GM19455 (cell line): ENCODE data around the gene KCNJ14.
"Not testable (repeated sequence)": the region's sequence is repeated elsewhere in the genome, so short reads cannot be mapped to it uniquely, and the experiment has no call there.

ENCODE experiments used
- ATAC-seq: cut with Tn5 transposase; IDR thresholded peaks from one replicate; pipeline ENCODE4 v1.9.1; 2021; ENCODE audit not compliant: unreplicated experiment

KCNJ14 gene

DNA sequence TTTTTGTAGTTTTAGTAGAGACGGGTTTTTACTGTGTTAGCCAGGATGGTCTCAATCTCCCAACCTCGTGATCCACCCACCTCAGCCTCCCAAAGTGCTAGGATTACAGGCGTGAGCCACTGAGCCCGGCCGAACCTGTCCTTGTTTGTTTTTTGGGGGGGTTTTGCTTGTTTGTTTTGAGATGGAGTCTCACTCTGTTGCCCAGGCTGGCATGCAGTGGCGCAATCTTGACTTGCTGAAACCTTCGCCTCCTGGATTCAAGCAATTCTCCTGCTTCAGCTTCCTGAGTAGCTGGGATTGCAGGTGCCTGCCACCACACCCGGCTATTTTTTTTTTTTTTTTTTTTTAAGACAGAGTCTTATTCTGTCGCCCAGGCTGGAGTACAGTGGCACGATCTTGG, 31.3 kb downstream of the KCNJ14 start:
- ATAC-seq, result not testable (repeated sequence)

DNA sequence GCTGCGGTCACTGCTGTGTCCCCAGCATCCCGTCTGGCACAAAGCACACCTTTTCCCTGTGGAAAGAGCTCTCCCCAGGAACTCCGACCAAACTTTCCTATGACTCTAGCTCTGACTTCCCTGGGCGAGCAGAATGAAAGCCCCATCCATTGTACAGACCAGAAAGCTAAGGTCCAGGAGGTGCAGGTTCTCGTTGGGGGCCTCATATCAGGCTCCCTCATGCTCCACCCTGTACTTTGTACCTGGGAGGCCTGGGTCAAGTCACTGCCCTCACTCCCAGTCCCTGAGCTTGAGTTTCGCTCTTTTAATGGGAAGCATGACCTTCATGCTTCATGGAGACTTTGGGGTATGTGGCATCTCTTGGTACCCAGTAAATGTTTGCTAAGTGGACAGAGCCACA, 32.2 kb downstream of the KCNJ14 start:
- no peak for ATAC-seq

DNA sequence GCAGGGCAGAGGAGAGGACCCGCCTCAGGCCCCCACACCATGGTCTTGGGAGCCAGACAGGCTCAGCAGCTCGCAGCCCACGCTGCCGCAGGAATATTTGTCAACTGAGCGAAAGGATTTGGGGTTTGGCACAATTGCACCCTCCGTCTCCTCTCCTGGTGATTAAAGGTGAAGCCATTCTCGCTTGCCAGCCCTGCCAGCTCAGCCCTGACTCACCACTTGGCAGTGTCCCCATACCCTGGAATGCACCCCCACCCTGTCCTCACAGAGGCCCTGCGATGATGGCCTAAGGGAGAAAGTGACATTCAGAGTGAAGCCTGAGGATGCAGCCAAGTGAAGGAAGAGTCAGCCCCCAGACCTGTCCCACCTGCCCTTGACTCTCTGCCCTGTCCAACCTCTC, 32.6 kb downstream of the KCNJ14 start:
- no peak for ATAC-seq

DNA sequence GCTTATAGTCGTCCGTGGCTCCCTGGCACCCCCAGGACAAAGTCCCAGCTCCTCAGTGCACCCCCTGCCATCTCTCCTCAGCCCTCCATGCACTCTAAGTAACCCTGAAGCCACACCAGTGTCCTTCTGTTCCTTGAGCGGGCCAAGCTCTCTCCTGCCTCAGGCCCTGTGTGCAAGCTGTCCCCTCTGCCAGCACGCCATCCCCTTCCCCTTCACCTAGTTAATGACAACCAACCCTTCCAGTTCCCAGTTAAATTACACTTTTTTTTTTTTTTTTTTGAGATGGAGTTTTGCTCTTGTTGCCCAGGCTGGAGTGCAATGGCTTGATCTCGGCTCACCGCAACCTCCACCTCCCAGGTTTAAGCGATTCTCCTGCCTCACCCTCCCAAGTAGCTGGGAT, 33.1 kb downstream of the KCNJ14 start:
- ATAC-seq, result not testable (repeated sequence)

DNA sequence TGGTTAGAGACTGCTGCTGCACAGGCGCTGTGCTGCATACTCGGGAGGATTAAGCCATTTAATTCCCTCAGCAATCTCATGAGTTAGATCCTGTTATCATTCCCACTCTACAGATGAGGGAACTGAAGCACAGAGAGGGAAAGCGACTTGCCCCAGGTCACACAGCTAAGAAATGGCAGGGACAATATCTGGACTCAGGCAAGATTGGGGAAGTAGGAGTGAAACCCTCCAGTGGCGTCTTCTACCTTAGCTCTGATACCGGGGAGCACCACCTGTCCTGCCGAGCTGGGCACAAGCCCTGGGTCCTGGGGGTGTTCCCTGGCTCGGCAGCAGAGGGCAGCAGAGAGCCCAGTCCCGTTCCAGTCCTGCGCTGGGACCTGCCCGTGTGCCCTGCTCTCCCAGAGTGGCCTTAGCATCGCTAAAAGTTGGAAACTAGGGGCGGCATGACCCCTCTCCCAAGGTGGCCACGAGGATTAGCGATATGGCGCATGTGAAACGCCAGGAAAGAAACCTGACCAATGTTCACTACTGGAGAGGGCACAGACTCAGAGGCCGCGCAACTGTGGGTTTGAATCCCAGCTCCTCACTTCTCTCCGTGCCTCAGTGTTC, 34.3 kb downstream of the KCNJ14 start:
- ATAC-seq, result no peak

DNA sequence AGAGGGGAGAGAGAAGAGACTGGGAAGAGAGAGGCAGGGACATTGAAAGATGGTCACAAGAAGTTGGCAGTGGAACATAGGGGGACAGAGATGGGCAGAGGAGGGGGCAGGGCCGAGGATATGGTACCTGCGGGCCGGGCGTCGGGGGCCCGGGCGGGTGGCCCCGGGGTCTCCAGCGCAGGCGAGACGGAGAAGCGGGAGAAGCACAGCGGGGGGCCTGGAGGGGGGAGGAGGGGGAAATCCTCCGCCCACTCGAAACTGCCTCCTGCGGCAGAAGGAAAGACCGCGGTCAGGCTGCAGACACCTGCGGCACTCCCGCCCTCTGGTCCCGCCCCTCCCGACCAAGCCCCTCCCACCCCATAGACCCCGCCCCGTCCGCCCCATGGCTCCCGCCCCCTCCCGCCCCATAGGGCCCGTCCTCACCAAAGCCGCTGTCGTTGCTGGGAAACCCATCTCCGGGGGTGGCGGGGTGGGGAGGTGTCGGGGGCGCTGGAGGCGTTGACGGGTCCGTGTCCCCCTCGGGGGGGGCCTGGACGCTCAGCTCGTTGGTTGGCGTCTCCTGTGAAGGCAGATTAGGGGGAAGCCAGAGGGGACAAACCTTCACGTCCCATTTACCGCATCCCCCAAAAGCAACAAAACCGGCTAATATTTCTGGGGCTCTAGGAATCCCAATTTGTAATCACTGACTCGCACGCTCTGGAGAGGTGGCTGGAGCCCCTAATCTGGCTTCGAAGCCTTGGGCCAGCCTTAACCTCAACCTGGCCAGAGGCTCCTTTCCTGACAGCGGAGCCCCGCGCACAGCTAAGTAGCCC, 35.8 kb downstream of the KCNJ14 start:
- ATAC-seq, result no peak

DNA sequence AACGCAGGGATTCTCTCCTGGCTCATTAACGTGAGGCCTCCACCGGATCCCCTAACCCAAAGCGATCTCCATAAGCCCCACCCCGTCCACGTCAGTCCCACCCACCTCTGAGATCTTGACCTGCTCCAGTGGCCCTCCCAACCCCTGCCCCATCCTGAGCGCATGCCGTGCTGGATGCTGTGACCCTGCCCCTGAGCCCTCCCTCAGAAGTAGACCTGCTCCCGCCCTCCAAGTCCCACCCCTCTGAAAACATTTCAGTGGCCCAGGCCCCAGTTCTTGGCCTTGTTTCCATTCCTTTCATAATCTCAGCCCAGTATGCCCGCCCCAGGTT, 36.4 kb downstream of the KCNJ14 start:
- no peak for ATAC-seq

DNA sequence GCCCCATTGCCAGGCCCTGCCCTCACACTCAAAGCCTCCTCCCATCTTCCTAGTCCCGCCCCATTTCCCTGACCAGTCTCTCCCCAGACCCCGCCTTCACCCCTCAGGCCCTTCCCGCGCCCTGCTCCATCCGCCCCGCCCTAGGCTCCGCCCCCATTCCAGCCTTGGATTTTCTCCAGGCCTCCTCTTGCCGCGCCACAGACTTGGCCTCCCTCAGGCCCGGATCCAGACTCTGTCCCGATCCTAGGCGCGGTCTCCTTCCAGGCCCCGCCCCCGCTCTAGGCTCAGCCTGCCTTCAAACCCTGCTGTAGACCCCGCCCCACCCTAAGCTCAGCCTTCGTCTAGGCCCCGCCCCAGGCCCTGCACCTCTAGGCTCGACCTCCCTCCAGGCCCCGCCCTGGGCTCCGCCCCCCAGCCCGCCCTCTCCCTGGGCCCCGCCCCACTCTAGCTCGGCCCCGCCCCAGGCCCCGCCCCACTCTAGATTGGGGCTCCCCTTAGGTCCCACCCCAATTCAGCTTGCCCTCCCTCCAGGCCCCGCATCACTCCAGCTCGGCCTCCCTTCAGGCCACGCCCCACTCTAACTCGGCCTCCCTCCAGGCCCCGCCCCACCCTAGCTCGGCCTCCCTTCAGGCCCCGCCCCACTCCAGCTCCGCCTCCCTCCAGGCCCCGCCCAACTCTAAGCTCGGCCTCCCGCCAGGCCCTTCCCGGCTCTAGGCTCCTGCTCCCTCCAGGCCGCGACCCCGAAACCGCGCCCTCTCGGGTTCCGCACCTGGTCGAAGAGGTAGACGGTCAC, 37.7 kb downstream of the KCNJ14 start:
- ATAC-seq, result peak; percentile 57

DNA sequence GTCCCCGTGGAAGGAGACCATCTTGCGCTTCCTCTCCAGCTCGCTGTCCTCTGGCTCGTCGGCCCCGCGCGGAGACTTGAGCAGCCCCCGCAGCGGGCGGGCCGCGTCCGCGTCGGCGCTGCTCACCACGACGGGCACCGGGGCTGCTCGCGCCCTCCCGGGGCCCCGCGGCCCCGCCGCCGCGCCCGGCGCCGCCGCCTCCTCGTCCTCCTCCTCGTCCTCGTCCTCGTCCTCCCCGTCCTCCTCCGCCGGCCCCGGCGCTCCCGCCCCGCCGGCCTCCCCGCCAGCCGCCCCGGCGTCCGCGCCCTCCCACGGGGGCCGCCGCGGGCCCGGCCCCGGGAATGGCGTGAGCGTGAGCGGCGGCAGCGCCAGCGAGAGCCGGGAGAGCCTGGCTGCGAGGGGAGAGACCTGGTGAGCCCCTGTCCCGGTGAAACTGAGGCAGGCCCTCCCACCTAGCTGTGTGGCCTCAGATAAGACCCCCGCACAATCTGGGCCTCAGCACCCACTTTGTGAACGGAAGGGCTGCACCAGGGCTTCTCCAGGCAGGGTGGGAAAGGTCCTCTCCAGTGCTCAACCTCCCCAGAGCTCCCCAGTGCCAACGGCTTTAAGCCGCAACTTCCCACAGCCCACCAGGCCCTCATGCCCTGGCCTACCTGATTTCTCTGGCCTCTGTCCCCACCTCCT, 38.5 kb downstream of the KCNJ14 start:
- ATAC-seq, result no peak

DNA sequence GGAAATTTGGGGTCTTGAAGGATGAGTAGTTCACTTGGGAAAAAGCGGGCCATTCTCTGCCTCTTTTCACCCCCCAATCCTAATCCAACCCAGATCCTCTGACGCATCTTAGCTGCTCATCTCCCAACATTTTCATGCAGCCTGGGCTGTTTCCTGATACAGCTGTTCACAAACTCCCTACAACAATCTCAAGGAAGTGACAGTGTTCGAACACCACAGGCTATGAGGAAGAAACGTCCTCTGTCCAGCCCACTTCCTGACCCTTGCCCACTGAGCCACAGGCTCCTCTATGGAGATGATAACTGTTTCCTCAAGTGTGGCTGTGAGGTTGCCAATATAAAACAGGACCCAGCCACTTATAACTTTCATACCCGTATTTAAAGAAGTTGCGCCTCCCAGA, 40.0 kb downstream of the KCNJ14 start:
- no peak for ATAC-seq

DNA sequence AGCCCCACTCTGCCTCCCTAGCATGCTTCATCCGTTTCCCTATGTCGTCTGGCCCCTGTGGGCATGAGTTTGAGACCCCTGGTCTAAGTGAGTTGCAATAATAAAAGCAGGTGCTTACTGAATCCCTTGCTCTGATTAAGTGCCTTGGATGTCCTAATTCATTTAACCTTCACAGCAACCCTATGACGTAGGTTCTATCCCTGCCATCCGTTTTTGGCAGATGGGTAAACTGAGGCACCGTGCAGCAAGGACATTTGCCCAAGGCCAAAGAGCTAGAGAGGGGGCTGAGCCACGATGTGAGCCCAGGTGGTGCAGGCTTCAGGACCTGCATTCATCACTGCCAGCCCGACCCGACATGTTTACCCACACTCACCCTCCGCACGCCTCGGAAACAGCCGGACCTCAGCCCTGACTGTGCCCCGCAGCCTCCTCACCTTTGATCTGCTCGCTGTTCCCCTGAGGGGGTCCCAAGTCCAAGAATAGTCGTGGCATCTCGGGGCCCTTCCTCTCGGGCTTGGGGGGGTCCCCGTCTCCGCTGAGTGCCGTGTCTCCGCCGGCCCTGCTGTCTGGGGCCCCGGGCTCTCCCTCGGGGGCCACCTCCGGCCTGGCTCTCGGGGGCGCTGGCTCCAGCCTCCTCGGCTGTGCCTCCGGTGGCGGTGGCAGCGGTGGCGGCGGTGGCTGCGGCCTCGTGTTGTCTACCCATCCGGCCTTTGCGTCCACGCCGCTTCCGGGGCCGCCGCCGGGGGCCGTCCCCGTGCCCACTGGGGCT, 41.8 kb downstream of the KCNJ14 start:
- no peak for ATAC-seq

DNA sequence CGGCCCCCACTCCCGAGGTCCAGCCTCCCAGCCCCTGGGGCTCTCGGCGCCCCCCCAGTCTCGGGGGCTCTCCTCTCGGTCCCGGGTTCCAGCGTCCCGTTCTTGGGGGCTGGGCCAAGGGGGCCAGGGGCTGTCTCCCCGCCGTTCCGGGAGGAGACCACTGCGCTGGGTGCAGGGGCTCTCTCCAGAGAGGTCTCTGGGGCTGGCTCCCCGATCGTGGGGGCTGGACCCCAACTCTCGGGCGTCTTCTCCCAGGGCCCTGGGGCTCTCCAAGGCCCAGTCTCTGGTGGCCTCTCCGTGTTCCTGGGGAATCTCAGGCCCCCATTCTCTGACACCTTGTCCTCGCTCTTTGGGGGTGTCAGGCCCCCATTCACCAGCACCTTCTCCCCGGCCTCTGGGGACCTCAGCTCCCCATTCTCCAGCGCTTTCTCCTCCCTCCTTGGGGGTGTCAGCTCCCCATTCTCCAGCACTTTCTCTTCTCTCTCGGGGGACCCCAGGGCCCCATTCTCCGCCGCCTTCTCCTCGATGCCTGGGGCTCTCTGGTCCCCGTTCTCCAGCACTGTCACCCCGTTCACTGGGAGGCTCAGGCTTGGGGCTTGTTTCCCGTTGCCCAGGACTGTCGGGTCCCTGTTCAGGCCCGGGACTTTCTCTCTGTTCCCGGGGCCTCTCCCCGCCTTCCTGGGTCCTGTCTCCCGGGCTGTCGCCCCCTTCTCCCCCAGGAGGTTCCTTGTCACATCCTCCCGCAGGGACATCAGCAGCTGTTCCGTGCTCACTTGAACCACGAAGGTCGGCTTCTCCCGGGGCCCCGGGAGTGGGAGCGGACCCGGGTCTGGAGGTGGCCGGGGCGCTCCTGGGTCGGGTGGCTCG, 42.6 kb downstream of the KCNJ14 start:
- ATAC-seq, result no peak

DNA sequence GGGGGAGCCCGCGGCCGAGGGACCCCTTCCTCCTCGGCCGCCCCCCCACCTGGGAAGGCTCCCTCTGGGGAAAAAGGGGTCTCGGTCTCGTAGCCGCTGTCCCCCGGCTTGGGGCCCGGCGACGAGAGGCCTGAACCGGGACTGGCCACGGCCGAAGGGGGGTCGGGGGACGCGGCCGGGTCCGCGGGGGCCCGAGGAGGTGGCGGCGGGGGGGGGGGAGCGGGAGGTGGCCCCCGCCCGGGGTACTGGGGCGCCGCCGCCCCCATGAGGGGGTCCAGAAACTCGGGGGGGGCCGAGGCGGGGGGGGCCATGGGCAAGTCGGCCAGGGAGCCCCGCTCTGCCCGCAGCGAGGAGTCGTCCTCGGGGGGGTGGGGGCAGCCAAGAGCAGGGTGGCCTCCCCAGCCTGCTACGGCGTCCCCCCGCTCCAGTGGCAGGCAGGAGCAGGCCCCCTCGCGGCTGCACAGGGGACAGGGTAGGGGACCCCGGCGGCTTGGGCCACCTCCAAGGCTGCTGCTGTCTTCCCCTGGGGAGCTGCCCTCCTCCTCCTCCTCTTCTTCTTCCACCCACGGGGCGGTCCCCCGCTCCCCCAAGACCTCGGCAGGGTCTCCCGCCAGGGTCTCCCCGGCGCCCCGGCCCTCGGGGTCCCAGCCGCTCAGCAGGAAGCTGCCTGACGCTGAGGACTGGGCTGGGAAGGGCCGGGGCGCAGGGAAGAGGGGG, 43.4 kb downstream of the KCNJ14 start:
- no peak for ATAC-seq

DNA sequence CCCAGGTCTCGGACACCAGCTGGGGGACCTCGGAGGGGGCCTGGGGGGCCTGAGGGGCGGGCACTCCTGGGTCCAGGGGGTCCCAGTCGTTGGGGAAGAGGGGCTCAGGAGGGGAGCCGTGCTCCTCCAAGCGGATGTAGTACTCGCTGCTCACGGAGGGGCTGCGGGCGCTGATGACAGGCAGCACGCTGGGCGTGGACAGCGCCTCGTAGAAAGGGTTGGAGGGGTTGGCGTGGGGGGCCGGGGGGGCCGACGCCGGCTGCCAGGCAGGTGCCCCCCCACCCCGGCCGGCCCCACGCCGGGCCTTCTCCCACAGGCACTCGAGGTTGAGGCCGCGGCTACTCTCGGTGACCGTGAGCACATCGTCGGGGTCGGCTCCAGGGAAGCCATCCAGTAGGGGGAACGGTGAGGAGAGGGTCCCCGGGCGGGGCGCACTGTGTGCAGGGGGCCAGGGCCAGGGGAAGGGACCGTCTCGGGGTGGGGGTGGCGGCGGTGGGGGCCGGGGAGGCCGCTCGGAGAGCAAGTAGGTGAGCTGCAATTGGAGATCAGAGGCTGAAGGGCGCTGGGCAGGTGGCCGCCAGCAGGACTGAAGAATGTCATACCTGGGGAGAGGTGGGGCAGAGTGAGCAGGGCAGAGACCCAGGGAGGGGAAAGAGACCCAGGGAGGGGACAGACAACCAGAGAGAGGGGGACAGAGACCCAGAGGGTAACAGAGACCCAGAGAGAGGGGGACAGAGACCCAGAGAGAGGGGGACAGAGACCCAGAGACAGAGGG, 44.1 kb downstream of the KCNJ14 start:
- ATAC-seq, result no peak

DNA sequence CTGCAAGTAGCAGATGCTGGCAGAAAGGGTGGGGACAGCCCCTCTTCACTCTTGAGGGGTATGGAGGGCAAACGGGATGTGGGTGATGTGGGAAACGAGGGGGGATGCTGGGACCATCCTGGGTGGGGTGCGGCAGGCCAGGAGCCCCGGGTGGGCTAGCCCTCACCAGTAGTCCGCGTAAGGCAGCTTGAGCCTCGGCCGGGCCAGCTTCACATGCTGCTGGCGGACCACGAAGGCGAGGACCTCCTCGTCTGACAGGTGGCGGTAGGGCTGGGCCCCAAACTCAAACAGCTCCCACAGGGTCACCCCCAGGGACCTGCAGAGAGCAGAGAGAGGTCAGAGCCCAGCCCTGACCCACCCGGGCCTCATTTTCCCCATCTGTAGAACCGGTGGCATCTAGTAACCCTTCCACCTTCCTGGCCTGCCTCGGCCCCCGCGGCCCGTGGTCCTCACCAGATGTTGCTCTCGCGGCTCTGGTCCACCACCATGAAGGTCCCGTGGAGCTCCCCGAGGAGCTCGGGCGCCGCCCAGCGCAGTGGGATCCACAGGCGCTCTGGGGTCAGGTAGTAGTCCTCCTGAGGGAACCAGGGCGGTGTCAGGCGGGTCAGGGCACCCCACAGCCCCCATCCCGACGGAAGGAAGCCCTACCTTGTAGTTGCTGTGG, 45.6 kb downstream of the KCNJ14 start:
- no peak for ATAC-seq

DNA sequence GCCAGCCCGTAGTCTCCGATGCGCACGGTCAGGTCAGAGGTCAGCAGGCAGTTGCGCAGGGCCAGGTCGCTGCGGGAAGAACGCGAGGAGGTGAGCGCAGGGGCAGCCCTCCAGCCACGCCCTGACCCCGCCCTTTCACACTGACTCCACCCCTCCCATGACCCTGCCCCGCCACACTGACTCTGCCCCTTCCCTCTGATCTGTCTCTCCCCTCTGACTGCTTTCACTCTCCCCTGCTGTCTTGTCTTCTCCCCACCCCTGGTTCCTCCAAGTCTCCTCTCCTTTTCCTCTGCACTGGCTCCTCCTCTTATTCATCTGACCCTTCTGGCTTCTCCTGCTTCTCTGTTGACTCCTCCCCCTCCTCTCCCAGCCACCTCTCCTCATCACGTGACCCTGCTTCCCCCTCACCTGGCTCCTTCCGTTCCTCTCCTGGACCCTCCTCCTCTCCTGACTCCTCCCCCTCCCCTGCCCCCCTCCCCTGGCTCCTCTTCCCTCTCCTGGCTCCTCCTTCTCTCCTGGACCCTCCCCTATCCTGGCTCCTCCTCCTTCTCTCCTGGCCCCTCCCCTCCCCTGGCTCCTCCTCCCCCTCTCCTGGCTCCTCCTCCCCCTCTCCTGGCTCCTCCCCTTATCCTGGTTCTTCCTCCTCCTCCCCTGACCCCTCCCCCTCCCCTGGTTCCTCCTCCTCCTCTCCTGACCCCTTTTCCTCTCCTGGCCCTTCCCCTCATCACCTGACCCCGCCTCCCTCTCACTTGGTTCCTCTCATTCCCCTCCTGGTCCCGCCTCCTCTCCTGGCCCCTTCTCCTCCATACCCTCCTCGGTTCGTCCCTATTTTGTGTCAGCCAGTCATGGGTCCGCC, 46.3 kb downstream of the KCNJ14 start:
- no peak for ATAC-seq
